HEK293 (cell line): ENCODE results near the gene CEACAM6.
A peak's percentile ranks its signal among the peaks of the same experiment; 100 is the strongest.

Experiments used
- CTCF ChIA-PET: fragments of 350-600 bp; formaldehyde crosslinking; extraction: SDS; loops from one replicate; lab custom pipeline; 2021; ENCODE audit warnings: antibody characterized with exemption; lab: Yijun Ruan, JAX
- POLR2A ChIA-PET: fragments of 300-600 bp; formaldehyde crosslinking; extraction: SDS; loops from one replicate; lab custom pipeline; 2020; ENCODE audit warnings: antibody characterized with exemption, inconsistent platforms; lab: Yijun Ruan, JAX
- H3K27ac ChIP-seq: fragments of 200-500 bp; sonication (Bioruptor generic); 2 replicates; pipeline ENCODE4 v1.5.1; 2014; ENCODE audit warnings: low read depth, low read length, control low read depth, inconsistent platforms; ENCODE audit errors: extremely low read depth
- H3K36me3 ChIP-seq, 2 experiments: fragments of 200-500 bp in 1 of 2; sonication (Bioruptor generic) in 1 of 2; 1 replicate in 1 of 2; 2 replicates in 1 of 2; pipeline ENCODE4 v1.5.1; 2014 to 2017; ENCODE audit warnings: inconsistent platforms in 2 of 2, low read length in 2 of 2; ENCODE audit not compliant: control insufficient read depth in 2 of 2, insufficient read depth in 1 of 2
- H3K4me1 ChIP-seq: fragments of 200-500 bp; sonication (Bioruptor generic); 2 replicates; pipeline ENCODE4 v1.5.1; 2014; ENCODE audit warnings: mild to moderate bottlenecking, low read length, inconsistent platforms; ENCODE audit not compliant: control insufficient read depth, insufficient read depth
- H3K4me3 ChIP-seq: 2 replicates; pipeline ENCODE4 v1.5.1; 2011; ENCODE audit warnings: low read depth, mild to moderate bottlenecking, control low read depth, low read length, moderate library complexity
- H3K9me3 ChIP-seq: fragments of 200-500 bp; sonication (Bioruptor generic); 2 replicates; pipeline ENCODE4 v1.5.1; 2014; ENCODE audit warnings: low read depth, low read length, inconsistent platforms; ENCODE audit not compliant: control insufficient read depth, insufficient read depth
- GLI4 ChIP-seq: fragments of 450-650 bp; formaldehyde crosslinking; IDR thresholded peaks from 2 replicates; pipeline ENCODE4 v1.5.1; 2016; ENCODE audit warnings: missing biosample characterization, missing genetic modification characterization
- MEIS1 ChIP-seq: sonication (generic); formaldehyde crosslinking; IDR thresholded peaks from 2 replicates; pipeline ENCODE4 v1.8.1; 2022; ENCODE audit warnings: missing genetic modification reagents, mild to moderate bottlenecking, borderline replicate concordance
- YY1 ChIP-seq: fragments of 450-650 bp; formaldehyde crosslinking; IDR thresholded peaks from 2 replicates; pipeline ENCODE4 v1.5.1; 2018; ENCODE audit warnings: missing biosample characterization, missing genetic modification characterization
- ZFHX2 ChIP-seq: fragments of 450-650 bp; formaldehyde crosslinking; conservative IDR thresholded peaks from 2 replicates; pipeline ENCODE4 v1.5.1; 2016; ENCODE audit warnings: missing biosample characterization, missing genetic modification characterization
- ZNF114 ChIP-seq: fragments of 450-650 bp; formaldehyde crosslinking; IDR thresholded peaks from 2 replicates; pipeline ENCODE4 v1.5.0; 2017; ENCODE audit warnings: missing biosample characterization, missing genetic modification characterization
- ZNF169 ChIP-seq: fragments of 450-650 bp; formaldehyde crosslinking; IDR thresholded peaks from 2 replicates; pipeline ENCODE4 v1.5.1; 2016; ENCODE audit warnings: missing biosample characterization, missing genetic modification characterization
- ZNF223 ChIP-seq: fragments of 450-650 bp; formaldehyde crosslinking; IDR thresholded peaks from 2 replicates; pipeline ENCODE4 v1.5.1; 2016; ENCODE audit warnings: missing biosample characterization, missing genetic modification characterization
- ZNF426 ChIP-seq: fragments of 450-650 bp; formaldehyde crosslinking; IDR thresholded peaks from 2 replicates; pipeline ENCODE4 v1.5.1; 2017; ENCODE audit warnings: missing biosample characterization, missing genetic modification characterization, mild to moderate bottlenecking, inconsistent platforms, moderate library complexity
- ZNF560 ChIP-seq: fragments of 450-650 bp; formaldehyde crosslinking; IDR thresholded peaks from 2 replicates; pipeline ENCODE4 v1.5.1; 2017; ENCODE audit warnings: missing biosample characterization, missing genetic modification characterization, borderline replicate concordance
- ZNF623 ChIP-seq: fragments of 450-650 bp; formaldehyde crosslinking; IDR thresholded peaks from 2 replicates; pipeline ENCODE4 v1.5.1; 2016; ENCODE audit warnings: missing biosample characterization, missing genetic modification characterization
- ZNF664 ChIP-seq: fragments of 450-650 bp; formaldehyde crosslinking; IDR thresholded peaks from 2 replicates; pipeline ENCODE4 v1.5.1; 2016; ENCODE audit warnings: missing biosample characterization, missing genetic modification characterization
- TF ChIP-seq, protein P1 (sequence below): fragments of 450-650 bp; formaldehyde crosslinking; IDR thresholded peaks from 2 replicates; pipeline ENCODE4 v1.5.1; 2016; ENCODE audit warnings: missing biosample characterization, missing genetic modification characterization
- TF ChIP-seq, protein P2 (sequence below): fragments of 450-650 bp; formaldehyde crosslinking; IDR thresholded peaks from 2 replicates; pipeline ENCODE4 v1.5.1; 2016; ENCODE audit warnings: missing biosample characterization, missing genetic modification characterization
- TF ChIP-seq, protein P3 (sequence below): fragments of 450-650 bp; formaldehyde crosslinking; IDR thresholded peaks from 2 replicates; pipeline ENCODE4 v1.5.1; 2016; ENCODE audit warnings: missing biosample characterization, missing genetic modification characterization
- TF ChIP-seq, protein P4 (sequence below): fragments of 450-650 bp; formaldehyde crosslinking; IDR thresholded peaks from 2 replicates; pipeline ENCODE4 v1.5.1; 2017; ENCODE audit warnings: missing biosample characterization, missing genetic modification characterization
- TF ChIP-seq, protein P5 (sequence below): fragments of 450-650 bp; formaldehyde crosslinking; IDR thresholded peaks from 2 replicates; pipeline ENCODE4 v1.5.1; 2017; ENCODE audit warnings: missing biosample characterization, missing genetic modification characterization

The CEACAM6 gene

DNA sequence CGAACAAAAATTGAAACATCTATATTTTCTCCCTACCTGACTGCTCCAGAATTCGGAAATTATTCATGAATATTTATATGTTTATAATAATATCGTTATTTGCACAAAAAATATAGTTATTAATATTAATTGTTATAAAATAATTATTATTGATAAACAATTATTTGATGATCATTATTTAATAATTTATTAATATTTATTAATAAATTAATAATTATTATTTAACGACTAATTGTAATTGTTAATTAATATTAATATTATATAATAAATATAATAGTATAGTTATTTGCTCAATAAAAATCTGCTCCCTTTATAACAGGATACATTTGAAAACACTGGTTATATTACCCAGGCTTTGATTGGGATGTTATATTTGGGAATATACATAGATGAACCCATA, 14.3 kb downstream of the CEACAM6 start (continued):
- TF ChIP-seq MEIS1 (CRISPR knock-in tag) = no peak
- TF ChIP-seq, all 188 proteins: peak for 0

DNA sequence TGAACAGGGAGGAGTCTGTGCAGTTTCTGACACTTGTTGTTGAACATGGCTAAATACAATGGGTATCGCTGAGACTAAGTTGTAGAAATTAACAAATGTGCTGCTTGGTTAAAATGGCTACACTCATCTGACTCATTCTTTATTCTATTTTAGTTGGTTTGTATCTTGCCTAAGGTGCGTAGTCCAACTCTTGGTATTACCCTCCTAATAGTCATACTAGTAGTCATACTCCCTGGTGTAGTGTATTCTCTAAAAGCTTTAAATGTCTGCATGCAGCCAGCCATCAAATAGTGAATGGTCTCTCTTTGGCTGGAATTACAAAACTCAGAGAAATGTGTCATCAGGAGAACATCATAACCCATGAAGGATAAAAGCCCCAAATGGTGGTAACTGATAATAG, 16.1 kb downstream of the CEACAM6 start:
- no peaks in the 10 kb centered on the region for H3K4me1 ChIP-seq
- H3K27ac ChIP-seq = no peak overlapping the region
- no peak overlapping the region for H3K4me3 ChIP-seq
- H3K9me3 ChIP-seq = no peaks in the 10 kb centered on the region
- no peaks in the 10 kb centered on the region for H3K36me3 ChIP-seq
- TF ChIP-seq ZNF426 (tag by site-specific recombination) (no peak), ZNF623 (tag by site-specific recombination) (no peak), YY1 (tag by site-specific recombination) (no peak), ZNF560 (tag by site-specific recombination) (no peak)
- TF ChIP-seq, protein P1, sequence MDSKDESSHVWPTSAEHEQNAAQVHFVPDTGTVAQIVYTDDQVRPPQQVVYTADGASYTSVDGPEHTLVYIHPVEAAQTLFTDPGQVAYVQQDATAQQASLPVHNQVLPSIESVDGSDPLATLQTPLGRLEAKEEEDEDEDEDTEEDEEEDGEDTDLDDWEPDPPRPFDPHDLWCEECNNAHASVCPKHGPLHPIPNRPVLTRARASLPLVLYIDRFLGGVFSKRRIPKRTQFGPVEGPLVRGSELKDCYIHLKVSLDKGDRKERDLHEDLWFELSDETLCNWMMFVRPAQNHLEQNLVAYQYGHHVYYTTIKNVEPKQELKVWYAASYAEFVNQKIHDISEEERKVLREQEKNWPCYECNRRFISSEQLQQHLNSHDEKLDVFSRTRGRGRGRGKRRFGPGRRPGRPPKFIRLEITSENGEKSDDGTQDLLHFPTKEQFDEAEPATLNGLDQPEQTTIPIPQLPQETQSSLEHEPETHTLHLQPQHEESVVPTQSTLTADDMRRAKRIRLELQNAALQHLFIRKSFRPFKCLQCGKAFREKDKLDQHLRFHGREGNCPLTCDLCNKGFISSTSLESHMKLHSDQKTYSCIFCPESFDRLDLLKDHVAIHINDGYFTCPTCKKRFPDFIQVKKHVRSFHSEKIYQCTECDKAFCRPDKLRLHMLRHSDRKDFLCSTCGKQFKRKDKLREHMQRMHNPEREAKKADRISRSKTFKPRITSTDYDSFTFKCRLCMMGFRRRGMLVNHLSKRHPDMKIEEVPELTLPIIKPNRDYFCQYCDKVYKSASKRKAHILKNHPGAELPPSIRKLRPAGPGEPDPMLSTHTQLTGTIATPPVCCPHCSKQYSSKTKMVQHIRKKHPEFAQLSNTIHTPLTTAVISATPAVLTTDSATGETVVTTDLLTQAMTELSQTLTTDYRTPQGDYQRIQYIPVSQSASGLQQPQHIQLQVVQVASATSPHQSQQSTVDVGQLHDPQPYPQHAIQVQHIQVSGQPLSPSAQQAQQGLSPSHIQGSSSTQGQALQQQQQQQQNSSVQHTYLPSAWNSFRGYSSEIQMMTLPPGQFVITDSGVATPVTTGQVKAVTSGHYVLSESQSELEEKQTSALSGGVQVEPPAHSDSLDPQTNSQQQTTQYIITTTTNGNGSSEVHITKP (tag by site-specific recombination) = no peak
- POLR2A ChIA-PET = no interaction called here
- CTCF ChIA-PET = interaction anchor here (0.6 to 4.3 kb wide), 8 partner anchors 13 to 181 kb away, joined by 3 to 49 read pairs (median 6); no protein-coding TSS in a partner anchor

DNA sequence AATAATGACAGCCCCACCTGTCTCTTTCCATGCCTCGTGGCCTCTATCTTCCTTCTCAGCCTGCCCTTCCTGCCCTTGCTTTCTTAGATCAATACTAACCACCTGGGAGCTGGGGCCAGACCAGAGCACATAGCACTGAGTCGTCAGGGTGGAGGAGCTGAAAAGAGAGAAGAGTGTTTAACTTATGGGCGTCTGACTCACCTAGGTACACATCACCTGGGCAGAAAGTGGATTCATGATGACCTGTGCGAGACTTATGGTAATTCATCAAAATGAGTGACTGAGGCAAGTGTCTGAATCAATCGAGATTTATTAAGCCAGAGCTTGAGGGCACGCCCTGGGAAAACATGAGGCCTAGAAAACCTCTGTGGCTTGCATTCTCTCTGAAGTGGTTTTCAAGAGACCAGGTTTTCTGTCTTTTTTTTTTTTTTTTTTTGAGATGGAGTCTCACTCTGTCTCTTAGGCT, 19.2 kb downstream of the CEACAM6 start:
- POLR2A ChIA-PET = no interaction called here
- CTCF ChIA-PET = interaction anchor here (0.7 to 8.5 kb wide), 9 partner anchors 10 to 68 kb away, joined by 3 to 149 read pairs (median 4); partner anchors contain the start of gene CEACAM6
- no peak overlapping the region for H3K4me3 ChIP-seq
- no peaks in the 10 kb centered on the region for H3K9me3 ChIP-seq
- TF ChIP-seq, protein P2, sequence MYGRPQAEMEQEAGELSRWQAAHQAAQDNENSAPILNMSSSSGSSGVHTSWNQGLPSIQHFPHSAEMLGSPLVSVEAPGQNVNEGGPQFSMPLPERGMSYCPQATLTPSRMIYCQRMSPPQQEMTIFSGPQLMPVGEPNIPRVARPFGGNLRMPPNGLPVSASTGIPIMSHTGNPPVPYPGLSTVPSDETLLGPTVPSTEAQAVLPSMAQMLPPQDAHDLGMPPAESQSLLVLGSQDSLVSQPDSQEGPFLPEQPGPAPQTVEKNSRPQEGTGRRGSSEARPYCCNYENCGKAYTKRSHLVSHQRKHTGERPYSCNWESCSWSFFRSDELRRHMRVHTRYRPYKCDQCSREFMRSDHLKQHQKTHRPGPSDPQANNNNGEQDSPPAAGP (tag by site-specific recombination) = 0 out of 2 replicates have a peak, but pooled peaks have one; percentile 13
- no peak for TF ChIP-seq ZFHX2 (tag by site-specific recombination)
- H3K27ac ChIP-seq = no peak overlapping the region
- H3K36me3 ChIP-seq = no peaks in the 10 kb centered on the region
- no peaks in the 10 kb centered on the region for H3K4me1 ChIP-seq

DNA sequence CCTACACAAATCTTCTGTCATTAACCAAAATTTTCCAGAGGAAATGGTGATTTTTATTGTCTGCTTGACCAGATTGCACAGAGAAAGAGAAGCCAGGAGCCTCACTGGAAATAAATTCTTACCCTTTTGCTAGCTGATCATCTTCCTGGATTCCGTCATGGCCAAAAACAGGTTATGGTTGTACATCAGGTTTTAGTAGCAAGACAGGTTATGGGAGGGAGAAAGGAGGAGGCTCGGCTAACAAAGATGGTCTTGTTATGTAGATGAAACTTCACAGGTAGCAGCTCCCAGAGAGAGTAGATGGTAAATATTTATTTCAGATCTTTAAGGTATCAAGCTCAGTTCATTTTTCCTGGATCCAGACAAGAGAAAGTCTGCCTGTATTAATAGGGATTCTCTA, 21.4 kb downstream of the CEACAM6 start:
- H3K4me3 ChIP-seq = no peak overlapping the region
- CTCF ChIA-PET = interaction anchor here (0.6 to 8.5 kb wide), 10 partner anchors 9 to 158 kb away, joined by 3 to 149 read pairs (median 8); partner anchors contain the start of genes CEACAM3 and CEACAM6

DNA sequence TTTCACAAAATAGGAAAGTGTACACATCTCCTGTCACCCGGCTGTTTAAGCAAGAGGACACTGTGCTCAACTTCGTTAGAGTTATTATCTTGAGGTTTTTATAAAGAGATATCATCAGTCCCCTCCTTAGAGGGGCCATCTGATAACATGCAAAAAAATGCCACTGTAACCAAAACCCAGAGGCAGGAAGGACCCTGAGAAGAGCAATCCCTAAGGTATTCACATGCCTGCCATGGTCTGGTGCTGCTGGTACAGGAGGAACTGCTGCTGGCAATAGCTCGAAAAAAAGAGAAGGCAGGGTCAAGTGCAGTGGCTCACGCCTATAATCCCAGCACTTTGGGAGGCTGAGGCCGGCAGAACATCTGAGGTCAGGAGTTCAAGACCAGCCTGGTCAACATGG, 28.3 kb downstream of the CEACAM6 start:
- no peak overlapping the region for H3K27ac ChIP-seq
- CTCF ChIA-PET = interaction anchor here (0.6 to 8.3 kb wide), 9 partner anchors 8 to 1616 kb away, joined by 3 to 226 read pairs (median 16); partner anchors contain the start of genes CEACAM3 and CEACAM6
- TF ChIP-seq ZNF169 (no peak), ZNF664 (tag by site-specific recombination) (no peak), ZNF623 (tag by site-specific recombination) (no peak)
- TF ChIP-seq, protein P3, sequence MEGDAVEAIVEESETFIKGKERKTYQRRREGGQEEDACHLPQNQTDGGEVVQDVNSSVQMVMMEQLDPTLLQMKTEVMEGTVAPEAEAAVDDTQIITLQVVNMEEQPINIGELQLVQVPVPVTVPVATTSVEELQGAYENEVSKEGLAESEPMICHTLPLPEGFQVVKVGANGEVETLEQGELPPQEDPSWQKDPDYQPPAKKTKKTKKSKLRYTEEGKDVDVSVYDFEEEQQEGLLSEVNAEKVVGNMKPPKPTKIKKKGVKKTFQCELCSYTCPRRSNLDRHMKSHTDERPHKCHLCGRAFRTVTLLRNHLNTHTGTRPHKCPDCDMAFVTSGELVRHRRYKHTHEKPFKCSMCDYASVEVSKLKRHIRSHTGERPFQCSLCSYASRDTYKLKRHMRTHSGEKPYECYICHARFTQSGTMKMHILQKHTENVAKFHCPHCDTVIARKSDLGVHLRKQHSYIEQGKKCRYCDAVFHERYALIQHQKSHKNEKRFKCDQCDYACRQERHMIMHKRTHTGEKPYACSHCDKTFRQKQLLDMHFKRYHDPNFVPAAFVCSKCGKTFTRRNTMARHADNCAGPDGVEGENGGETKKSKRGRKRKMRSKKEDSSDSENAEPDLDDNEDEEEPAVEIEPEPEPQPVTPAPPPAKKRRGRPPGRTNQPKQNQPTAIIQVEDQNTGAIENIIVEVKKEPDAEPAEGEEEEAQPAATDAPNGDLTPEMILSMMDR (tag by site-specific recombination) = no peak
- TF ChIP-seq, protein P4, sequence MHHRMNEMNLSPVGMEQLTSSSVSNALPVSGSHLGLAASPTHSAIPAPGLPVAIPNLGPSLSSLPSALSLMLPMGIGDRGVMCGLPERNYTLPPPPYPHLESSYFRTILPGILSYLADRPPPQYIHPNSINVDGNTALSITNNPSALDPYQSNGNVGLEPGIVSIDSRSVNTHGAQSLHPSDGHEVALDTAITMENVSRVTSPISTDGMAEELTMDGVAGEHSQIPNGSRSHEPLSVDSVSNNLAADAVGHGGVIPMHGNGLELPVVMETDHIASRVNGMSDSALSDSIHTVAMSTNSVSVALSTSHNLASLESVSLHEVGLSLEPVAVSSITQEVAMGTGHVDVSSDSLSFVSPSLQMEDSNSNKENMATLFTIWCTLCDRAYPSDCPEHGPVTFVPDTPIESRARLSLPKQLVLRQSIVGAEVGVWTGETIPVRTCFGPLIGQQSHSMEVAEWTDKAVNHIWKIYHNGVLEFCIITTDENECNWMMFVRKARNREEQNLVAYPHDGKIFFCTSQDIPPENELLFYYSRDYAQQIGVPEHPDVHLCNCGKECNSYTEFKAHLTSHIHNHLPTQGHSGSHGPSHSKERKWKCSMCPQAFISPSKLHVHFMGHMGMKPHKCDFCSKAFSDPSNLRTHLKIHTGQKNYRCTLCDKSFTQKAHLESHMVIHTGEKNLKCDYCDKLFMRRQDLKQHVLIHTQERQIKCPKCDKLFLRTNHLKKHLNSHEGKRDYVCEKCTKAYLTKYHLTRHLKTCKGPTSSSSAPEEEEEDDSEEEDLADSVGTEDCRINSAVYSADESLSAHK (tag by site-specific recombination) = no peak
- TF ChIP-seq, protein P5, sequence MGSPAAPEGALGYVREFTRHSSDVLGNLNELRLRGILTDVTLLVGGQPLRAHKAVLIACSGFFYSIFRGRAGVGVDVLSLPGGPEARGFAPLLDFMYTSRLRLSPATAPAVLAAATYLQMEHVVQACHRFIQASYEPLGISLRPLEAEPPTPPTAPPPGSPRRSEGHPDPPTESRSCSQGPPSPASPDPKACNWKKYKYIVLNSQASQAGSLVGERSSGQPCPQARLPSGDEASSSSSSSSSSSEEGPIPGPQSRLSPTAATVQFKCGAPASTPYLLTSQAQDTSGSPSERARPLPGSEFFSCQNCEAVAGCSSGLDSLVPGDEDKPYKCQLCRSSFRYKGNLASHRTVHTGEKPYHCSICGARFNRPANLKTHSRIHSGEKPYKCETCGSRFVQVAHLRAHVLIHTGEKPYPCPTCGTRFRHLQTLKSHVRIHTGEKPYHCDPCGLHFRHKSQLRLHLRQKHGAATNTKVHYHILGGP (tag by site-specific recombination) = no peak

More for the DNA sequence above, 21.4 kb downstream of the CEACAM6 start:
- H3K27ac ChIP-seq = no peak overlapping the region
- no peaks in the 10 kb centered on the region for H3K36me3 ChIP-seq
- TF ChIP-seq ZNF223 (tag by site-specific recombination) (no peak), ZNF114 (no peak), GLI4 (tag by site-specific recombination) (no peak)
- H3K4me1 ChIP-seq = no peaks in the 10 kb centered on the region
- H3K9me3 ChIP-seq = no peaks in the 10 kb centered on the region
- POLR2A ChIA-PET = no interaction called here

More for the DNA sequence above, 28.3 kb downstream of the CEACAM6 start:
- Histone ChIP-seq H3K9me3 (no peaks in the 10 kb centered on the region), H3K36me3 (no peaks in the 10 kb centered on the region), H3K4me1 (peaks cover 3% of the 10 kb centered on the region; the same call in 1 of the 2 replicates), H3K4me3 (no peak overlapping the region)
- POLR2A ChIA-PET = interaction anchor here (0.6 kb wide), 1 partner anchor 31 kb away, joined by 3 read pairs; no protein-coding TSS in a partner anchor
